ENCODE data around the gene NPPB.

NPPB gene

DNA sequence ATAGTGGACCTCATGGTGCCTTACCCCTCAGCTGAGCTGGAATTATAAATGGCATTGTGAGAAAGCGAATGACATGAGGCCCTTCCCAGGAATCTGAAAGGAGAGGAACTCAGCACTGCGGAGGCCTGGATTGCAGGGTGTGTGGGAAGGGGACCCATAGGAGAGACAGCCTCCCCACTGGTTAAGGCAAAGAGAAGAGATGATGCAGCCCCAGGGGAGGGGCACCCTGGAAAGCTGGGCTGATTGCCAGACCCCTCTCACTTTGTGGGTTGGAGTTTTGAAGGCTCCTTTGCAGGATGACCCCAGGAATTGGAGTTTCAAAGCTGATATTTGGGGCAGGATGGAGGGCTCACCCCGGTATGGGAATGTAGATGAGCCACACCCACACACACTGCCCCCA is 2.0 kb downstream of the NPPB start:
- no peak for FAIRE-seq

GRCh38 chr1:11855430-11855829 is 3.3 kb downstream of the NPPB start:
- no peak for FAIRE-seq

DNA sequence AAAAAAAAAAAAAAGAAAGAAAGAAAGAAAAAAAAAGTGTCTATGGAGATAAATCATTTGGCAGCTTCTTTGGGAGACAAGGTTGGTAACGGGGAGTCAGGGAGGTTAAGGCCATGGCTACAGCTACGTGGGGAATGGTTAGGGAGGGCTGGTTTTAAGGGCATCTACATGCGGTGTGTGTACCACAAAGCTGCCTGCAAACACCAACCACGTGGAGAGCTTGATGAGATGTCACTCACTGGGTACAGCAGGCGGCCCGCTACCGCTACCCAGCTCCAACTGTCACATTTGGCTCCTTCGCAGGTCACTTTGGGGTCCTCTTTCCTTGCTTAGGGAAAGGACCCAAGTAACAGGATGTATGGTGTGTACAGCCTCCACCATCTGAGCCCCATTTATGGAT is 4.2 kb downstream of the NPPB start:
- no peak for FAIRE-seq

DNA sequence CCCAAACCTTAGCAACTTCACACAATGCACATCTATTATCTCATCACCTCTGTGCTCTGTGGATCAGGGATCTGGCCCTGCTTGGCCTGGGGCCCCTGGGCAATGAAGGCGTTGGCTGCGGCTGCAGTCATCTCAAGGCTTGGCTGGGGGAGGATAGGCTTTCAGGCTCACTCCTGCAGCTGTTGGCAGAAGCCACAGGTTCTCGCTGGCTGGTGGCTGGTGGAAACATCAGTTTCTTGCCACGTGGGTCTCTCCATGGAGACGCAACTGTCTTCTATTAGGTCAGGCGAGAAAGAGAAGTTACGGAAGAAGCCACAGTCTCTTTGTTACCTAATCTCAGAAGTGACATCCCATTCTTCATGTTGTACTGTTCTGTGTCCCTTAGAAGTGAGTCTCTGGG is 7.6 kb downstream of the NPPB start:
- no peak for FAIRE-seq

GRCh38 chr1:11850156-11850555 is 8.6 kb downstream of the NPPB start:
- no peak for FAIRE-seq

- no peak for FAIRE-seq
These were observed 10.4 kb downstream of the NPPB start for GRCh38 chr1:11848373-11848700.

- no peak for FAIRE-seq
These were observed 10.9 kb downstream of the NPPB start, which contains the start of gene NPPA for GRCh38 chr1:11847667-11848372. Gene NPPA, minus strand, starts transcription at chr1:11847783. Its CDS starts 99 bp downstream, at chr1:11847684.

DNA sequence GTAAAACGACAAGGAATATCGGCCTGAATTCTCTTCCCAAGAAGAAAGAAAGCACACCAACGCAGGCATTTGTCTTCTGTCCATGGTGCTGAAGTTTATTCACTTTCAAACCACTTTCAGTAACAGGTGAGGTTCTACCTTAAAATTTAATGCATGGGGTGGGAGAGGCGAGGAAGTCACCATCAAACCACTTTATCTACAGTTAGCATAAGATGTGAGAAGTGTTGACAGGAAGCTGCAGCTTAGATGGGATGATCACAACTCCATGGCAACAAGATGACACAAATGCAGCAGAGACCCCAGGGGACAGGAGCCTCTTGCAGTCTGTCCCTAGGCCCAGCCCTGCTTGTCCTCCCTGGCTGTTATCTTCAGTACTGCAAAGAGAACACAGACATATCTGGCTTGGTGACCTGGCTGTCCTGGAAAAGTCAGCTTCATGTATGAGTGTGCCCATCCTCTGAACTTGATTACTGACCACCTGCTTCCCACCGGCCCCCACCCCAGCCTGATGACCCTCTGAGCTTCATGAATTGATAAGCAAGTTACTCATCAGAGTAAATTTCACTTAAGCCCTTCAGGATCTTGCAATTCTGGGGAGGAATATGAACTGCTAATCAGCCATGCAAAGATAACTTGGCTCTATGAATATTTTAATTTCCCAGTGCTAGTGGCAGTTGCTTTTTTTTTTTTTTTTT is 13.0 kb downstream of the NPPB start:
- no peak for FAIRE-seq

DNA sequence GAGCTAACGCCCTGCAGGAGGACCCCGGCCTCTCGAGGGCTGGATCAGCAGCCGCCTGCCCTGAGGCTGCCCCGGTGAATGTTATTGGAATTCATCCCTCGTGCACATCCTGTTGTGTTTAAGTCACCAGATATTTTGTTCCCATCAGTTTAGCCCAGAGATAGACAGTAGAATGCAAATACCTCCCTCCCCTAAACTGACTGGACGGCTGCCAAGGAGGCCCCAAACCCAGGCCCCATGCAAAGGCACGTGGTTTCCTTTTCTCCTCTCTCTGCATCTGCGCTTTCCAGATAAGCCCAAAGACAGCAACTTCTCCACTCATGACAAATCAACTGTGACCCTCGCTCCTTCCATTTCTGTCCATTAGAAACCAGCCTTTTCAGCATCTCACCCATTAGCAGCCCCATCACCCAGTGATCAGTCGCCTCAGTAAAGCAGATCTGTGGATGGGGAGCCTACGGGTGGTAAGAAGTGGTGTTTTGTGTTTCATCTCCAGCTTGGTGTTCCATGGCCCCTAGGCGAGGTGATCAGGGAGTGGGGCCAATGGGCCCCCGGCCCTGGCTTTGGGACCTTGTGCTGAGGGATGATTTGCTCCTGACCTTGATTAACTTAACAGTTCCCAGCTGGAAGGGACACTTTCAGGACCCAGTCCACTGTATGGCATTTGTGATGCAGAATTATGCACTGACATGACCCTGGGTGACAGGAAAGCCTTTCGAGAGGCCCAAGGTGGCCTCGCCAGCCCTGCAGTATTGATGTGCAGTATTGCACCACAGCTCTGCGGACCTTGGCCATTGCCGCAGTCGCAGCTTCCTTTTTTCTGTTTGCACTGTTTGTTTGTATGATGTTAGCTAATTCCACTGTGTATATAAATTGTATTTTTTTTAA is 16.3 kb downstream of the NPPB start:
- no peak for FAIRE-seq

- no peak for FAIRE-seq
These were observed 17.2 kb downstream of the NPPB start for GRCh38 chr1:11841245-11842153.

DNA sequence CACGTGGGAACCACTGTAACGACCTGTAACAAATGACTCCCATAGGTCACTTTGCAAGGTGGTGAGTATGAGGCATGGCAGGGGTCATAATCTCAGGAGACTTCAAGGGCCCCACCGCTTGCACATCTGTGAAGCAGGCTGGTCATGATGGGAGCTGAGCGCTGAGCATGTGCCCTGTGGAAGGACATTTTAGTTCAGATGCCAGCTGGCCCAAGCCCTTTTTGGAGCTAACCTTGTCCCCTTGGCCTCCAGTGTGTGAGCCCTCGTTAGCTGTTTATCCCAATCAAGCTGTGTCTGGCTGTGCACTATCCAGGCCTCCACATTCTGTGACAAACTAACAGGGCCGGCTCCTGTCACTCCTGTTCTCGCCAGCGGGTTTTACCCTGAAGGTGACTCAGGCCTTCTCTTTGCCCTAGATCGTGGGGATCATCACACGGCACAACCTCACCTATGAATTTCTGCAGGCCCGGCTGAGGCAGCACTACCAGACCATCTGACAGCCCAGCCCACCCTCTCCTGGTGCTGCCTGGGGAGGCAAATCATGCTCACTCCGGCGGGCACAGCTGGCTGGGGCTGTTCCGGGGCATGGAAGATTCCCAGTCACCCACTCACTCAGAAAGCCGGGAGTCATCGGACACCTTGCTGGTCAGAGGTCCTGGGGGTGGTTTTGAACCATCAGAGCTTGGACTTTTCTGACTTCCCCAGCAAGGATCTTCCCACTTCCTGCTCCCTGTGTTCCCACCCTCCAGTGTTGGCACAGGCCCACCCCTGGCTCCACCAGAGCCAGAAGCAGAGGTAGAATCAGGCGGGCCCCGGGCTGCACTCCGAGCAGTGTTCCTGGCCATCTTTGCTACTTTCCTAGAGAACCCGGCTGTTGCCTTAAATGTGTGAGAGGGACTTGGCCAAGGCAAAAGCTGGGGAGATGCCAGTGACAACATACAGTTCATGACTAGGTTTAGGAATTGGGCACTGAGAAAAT is 18.7 kb downstream of the NPPB start:
- FAIRE-seq = no peak

GRCh38 chr1:11838349-11839272 is 20.1 kb downstream of the NPPB start:
- FAIRE-seq = no peak

GRCh38 chr1:11837767-11838348 is 20.9 kb downstream of the NPPB start:
- no peak for FAIRE-seq

- FAIRE-seq = no peak
These were observed 21.6 kb downstream of the NPPB start for GRCh38 chr1:11836955-11837766.

DNA sequence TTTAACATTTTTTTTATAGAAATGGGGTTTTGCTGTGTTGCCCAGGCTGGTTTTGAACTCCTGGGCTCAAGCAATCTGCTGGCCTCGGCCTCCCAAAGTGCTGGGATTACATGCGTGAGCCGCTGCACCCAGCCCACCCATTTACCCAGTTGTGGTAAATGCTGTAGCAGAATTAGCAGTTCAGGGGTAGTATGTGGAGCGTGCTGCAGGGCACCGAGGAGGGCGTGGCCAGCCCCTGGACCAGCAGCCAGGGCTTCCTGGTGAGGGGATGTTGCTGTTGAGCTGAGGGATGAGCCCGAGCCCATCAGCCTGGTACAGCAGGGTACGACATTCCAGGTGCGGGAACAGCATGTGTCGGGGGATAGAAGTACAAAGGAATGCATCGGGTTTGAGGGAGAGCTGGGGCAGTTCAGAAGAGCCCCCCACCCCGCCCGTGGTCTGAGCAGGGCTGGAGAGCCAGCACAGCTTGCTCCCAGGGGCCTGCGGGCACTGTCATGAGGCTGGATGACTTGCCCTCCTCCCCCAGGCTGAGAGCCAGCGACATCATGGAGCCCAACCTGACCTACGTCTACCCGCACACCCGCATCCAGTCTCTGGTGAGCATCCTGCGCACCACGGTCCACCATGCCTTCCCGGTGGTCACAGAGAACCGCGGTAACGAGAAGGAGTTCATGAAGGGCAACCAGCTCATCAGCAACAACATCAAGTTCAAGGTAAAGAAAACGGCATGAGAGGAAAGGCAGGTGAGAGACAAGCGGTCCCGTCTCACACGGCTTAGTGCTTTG is 23.1 kb downstream of the NPPB start:
- no peak for FAIRE-seq

DNA sequence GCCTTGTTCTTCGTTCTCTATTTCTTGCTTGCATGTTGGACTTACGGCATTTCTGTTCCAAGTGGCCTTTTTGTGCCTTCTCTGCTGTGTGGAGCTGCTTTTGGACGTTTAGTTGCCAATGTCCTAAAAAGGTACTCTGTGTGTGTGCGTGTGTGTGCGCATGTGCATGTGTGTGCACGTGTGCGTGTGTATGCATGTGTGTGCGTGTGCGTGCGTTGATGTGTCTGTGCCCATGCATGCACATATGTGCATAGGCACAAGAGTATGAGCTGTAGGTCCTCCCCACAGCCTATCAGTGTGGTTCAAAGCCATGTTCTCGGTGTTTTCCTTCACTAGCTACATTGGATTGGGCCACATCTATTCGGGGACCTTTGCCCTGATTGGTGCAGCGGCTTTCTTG is 24.8 kb downstream of the NPPB start:
- no peak for FAIRE-seq

DNA sequence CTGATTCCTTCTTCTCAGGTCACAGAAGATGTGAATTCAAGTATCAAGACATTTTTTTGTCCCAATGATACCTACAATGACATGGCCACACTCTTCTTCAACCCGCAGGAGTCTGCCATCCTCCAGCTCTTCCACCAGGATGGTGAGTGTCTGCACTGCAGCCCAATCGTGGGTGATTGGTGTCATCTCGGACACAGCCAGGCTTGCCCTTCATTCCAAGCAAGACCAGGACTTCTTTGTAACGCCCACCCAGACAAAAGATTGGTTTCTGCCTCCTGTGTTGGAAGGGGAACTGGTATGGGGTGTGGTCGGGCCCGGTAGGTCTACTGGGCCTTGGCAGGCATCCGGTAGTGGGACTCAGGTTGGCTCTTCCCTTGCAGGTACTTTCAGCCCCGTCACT is 25.2 kb downstream of the NPPB start:
- no peak for FAIRE-seq
